ENCODE results near the gene ABHD14A.
A peak's percentile ranks its signal among the peaks of the same experiment; 100 is the strongest.
"Not testable (repeated sequence)": the region's sequence is repeated elsewhere in the genome, so short reads cannot be mapped to it uniquely, and the experiment has no call there.

The ABHD14A gene

DNA sequence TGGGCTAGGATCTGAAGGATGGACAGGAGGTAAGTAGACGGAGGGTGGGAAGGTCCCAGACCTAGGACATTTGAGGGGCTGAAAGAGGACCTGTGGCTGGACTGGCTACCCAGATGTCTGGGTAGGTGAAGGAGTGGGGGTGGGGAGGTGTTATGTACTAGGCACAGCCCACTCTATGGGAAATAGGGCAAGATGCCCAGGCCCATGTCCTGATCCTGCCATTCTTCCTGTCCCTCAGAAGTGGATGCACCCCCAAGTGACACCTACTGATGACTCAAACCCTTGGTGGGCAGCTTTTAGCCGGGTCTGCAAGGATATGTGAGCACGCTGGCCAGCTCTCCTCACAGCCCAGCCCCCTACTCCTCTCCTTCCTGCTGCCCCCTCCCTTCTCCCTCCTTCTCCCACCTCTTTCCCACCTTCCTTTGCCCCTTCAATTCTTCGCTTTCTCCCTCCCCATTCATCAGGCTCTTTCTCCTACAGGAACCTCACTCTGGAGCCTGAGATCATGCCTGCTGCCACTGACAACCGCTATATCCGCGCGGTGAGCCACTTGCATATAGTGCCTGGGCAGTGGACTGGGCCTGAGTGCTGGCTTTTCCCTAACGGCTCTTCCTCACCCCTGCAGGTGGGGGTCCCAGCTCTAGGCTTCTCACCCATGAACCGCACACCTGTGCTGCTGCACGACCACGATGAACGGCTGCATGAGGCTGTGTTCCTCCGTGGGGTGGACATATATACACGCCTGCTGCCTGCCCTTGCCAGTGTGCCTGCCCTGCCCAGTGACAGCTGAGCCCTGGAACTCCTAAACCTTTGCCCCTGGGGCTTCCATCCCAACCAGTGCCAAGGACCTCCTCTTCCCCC lies 13.7 kb downstream of the ABHD14A start:
- H3K27ac ChIP-seq (ENCODE audit: low read depth, low read length, poor library complexity, severe bottlenecking) = no peak overlapping the region
- no peaks in the 10 kb centered on the region for H3K27me3 ChIP-seq (ENCODE audit: insufficient read depth, low read length)
- TF ChIP-seq CTCF (IDR thresholded peaks at IDR 0.05; ENCODE audit: low read length) (no peak), EZH2 (IDR thresholded peaks at IDR 0.05; ENCODE audit: borderline replicate concordance, low read length) (no peak)
- H3K9ac ChIP-seq (ENCODE audit: low read length) = no peak overlapping the region
- H3K4me3 ChIP-seq (ENCODE audit: low read depth, low read length, poor library complexity, severe bottlenecking) = no peak overlapping the region
- H4K20me1 ChIP-seq (ENCODE audit: insufficient read depth, low read length) = no peaks in the 10 kb centered on the region
- peaks cover 17% of the 10 kb centered on the region for H3K4me1 ChIP-seq (ENCODE audit: insufficient read depth, low read length, severe bottlenecking)
- no peak overlapping the region for H2AFZ ChIP-seq (ENCODE audit: low read length)
- H3K79me2 ChIP-seq (ENCODE audit: insufficient read depth, low read length) = no peaks in the 10 kb centered on the region
- H3K9me2 ChIP-seq (ENCODE audit: low read depth, low read length) = no peaks in the 10 kb centered on the region
- H3K36me3 ChIP-seq (ENCODE audit: insufficient read depth, low read length) = peaks cover 24% of the 10 kb centered on the region
- no peak overlapping the region for H3K4me2 ChIP-seq (ENCODE audit: low read length)
- no peaks in the 10 kb centered on the region for H3K9me3 ChIP-seq (ENCODE audit: low read length)
- H3F3A ChIP-seq (ENCODE audit: insufficient read depth, low read length) = no peaks in the 10 kb centered on the region

GRCh38 chr3:51990501-51990971 lies 15.7 kb downstream of the ABHD14A start:
- not testable (repeated sequence) for H3K4me3 ChIP-seq (ENCODE audit: low read depth, low read length, poor library complexity, severe bottlenecking); H3K4me2 ChIP-seq (ENCODE audit: low read length); H3K9ac ChIP-seq (ENCODE audit: low read length); H3K27me3 ChIP-seq (ENCODE audit: insufficient read depth, low read length); H3F3A ChIP-seq (ENCODE audit: insufficient read depth, low read length); H3K9me2 ChIP-seq (ENCODE audit: low read depth, low read length); H4K20me1 ChIP-seq (ENCODE audit: insufficient read depth, low read length); H2AFZ ChIP-seq (ENCODE audit: low read length); H3K9me3 ChIP-seq (ENCODE audit: low read length)
- peak overlapping the region; percentile 4 for H3K27ac ChIP-seq (ENCODE audit: low read depth, low read length, poor library complexity, severe bottlenecking)
- H3K4me1 ChIP-seq (ENCODE audit: insufficient read depth, low read length, severe bottlenecking) = peaks cover 29% of the 10 kb centered on the region
- peaks cover 15% of the 10 kb centered on the region for H3K79me2 ChIP-seq (ENCODE audit: insufficient read depth, low read length)
- peaks cover 44% of the 10 kb centered on the region for H3K36me3 ChIP-seq (ENCODE audit: insufficient read depth, low read length)

GRCh38 chr3:51992017-51992682 lies 17.3 kb downstream of the ABHD14A start:
- Histone ChIP-seq H3K36me3 (ENCODE audit: insufficient read depth, low read length) (peaks cover 44% of the 10 kb centered on the region), H3K27me3 (ENCODE audit: insufficient read depth, low read length) (no peaks in the 10 kb centered on the region), H2AFZ (ENCODE audit: low read length) (no peak overlapping the region), H3K27ac (ENCODE audit: low read depth, low read length, poor library complexity, severe bottlenecking) (no peak overlapping the region), H3K4me1 (ENCODE audit: insufficient read depth, low read length, severe bottlenecking) (peaks cover 29% of the 10 kb centered on the region), H3K9ac (ENCODE audit: low read length) (no peak overlapping the region), H3K9me2 (ENCODE audit: low read depth, low read length) (no peaks in the 10 kb centered on the region), H3K4me3 (ENCODE audit: low read depth, low read length, poor library complexity, severe bottlenecking) (no peak overlapping the region), H4K20me1 (ENCODE audit: insufficient read depth, low read length) (no peaks in the 10 kb centered on the region), H3K9me3 (ENCODE audit: low read length) (no peaks in the 10 kb centered on the region), H3F3A (ENCODE audit: insufficient read depth, low read length) (0 out of 2 replicates have a peak, but pooled peaks cover 5% of the 10 kb centered on the region), H3K4me2 (ENCODE audit: low read length) (peak overlapping the region; percentile 18; the same call in 1 of the 2 replicates), H3K79me2 (ENCODE audit: insufficient read depth, low read length) (peaks cover 16% of the 10 kb centered on the region)
- TF ChIP-seq EZH2 (IDR thresholded peaks at IDR 0.05; ENCODE audit: borderline replicate concordance, low read length) (no peak), CTCF (IDR thresholded peaks at IDR 0.05; ENCODE audit: low read length) (no peak)

- H3K9ac ChIP-seq (ENCODE audit: low read length); H3K9me2 ChIP-seq (ENCODE audit: low read depth, low read length); H3F3A ChIP-seq (ENCODE audit: insufficient read depth, low read length); H3K9me3 ChIP-seq (ENCODE audit: low read length); H4K20me1 ChIP-seq (ENCODE audit: insufficient read depth, low read length); H3K27me3 ChIP-seq (ENCODE audit: insufficient read depth, low read length); H3K27ac ChIP-seq (ENCODE audit: low read depth, low read length, poor library complexity, severe bottlenecking); H2AFZ ChIP-seq (ENCODE audit: low read length): not testable (repeated sequence)
- peaks cover 29% of the 10 kb centered on the region for H3K4me1 ChIP-seq (ENCODE audit: insufficient read depth, low read length, severe bottlenecking)
- H3K79me2 ChIP-seq (ENCODE audit: insufficient read depth, low read length) = peaks cover 16% of the 10 kb centered on the region
- H3K36me3 ChIP-seq (ENCODE audit: insufficient read depth, low read length) = peaks cover 44% of the 10 kb centered on the region
- peak overlapping the region; percentile 86; the same call in 1 of the 2 replicates for H3K4me2 ChIP-seq (ENCODE audit: low read length)
- peak overlapping the region; percentile 87 for H3K4me3 ChIP-seq (ENCODE audit: low read depth, low read length, poor library complexity, severe bottlenecking)
Measured at GRCh38 chr3:51993657-51994056, 18.8 kb downstream of the ABHD14A start.
